GM18909 (cell line): ENCODE measurements around the gene LYL1.
A peak's percentile ranks its signal among the peaks of the same experiment; 100 is the strongest.
"Not testable (repeated sequence)": the region's sequence is repeated elsewhere in the genome, so short reads cannot be mapped to it uniquely, and the experiment has no call there.

ENCODE experiments used
- ATAC-seq: cut with Tn5 transposase; IDR thresholded peaks from one replicate; pipeline ENCODE4 v1.9.1; 2021; ENCODE audit warnings: mild to moderate bottlenecking; ENCODE audit not compliant: unreplicated experiment, poor library complexity

The LYL1 gene

GRCh38 chr19:13102666-13103580 is at the start of gene LYL1:
Gene LYL1 (minus strand): TSS chr19:13102858. CDS start chr19:13101171, 1,687 bp downstream.
- ATAC-seq = peak; percentile 45

- ATAC-seq = peak; percentile 42
These were observed 49.1 kb upstream of the LYL1 start for GRCh38 chr19:13151605-13152355.

- ATAC-seq = no peak
These were observed 48.4 kb upstream of the LYL1 start for GRCh38 chr19:13150931-13151604.

- ATAC-seq = peak; percentile 36
These were observed 47.7 kb upstream of the LYL1 start, which contains the start of the genes IER2 and STX10 for GRCh38 chr19:13150187-13150930. Gene IER2 (plus strand): TSS chr19:13150411. CDS start chr19:13153187, 2,776 bp downstream. Gene STX10 (minus strand): TSS chr19:13150375. CDS start chr19:13150173, 202 bp downstream.

- ATAC-seq = peak; percentile 0
These were observed 47.0 kb upstream of the LYL1 start for GRCh38 chr19:13149628-13150186.

GRCh38 chr19:13149173-13149627 is 46.5 kb upstream of the LYL1 start:
- ATAC-seq = not testable (repeated sequence)

GRCh38 chr19:13146763-13147563 is 44.3 kb upstream of the LYL1 start:
- ATAC-seq = no peak

GRCh38 chr19:13139633-13140311 is 37.1 kb upstream of the LYL1 start:
- no peak for ATAC-seq

GRCh38 chr19:13138916-13139198 is 36.2 kb upstream of the LYL1 start:
- ATAC-seq = no peak

GRCh38 chr19:13138171-13138915 is 35.7 kb upstream of the LYL1 start:
- ATAC-seq = no peak

GRCh38 chr19:13137290-13137794 is 34.7 kb upstream of the LYL1 start:
- ATAC-seq = no peak

- no peak for ATAC-seq
These were observed 32.7 kb upstream of the LYL1 start for GRCh38 chr19:13135068-13136062.

- no peak for ATAC-seq
These were observed 32.0 kb upstream of the LYL1 start for GRCh38 chr19:13134626-13135025.

GRCh38 chr19:13133241-13133870 is 30.7 kb upstream of the LYL1 start:
- no peak for ATAC-seq

- ATAC-seq = no peak
These were observed 30.0 kb upstream of the LYL1 start for GRCh38 chr19:13132471-13133180.
